Measurements from ENCODE around the gene APIP. TPM values are rescaled to one million over a fixed set of nuclear protein-coding genes. Genes with fewer than 3 reads are reported as not detected.
A peak's percentile ranks its signal among the peaks of the same experiment; 100 is the strongest.

APIP gene
- total RNA-seq, 2 donors from 2014 or later = 19.8 to 30.4 TPM

DNA sequence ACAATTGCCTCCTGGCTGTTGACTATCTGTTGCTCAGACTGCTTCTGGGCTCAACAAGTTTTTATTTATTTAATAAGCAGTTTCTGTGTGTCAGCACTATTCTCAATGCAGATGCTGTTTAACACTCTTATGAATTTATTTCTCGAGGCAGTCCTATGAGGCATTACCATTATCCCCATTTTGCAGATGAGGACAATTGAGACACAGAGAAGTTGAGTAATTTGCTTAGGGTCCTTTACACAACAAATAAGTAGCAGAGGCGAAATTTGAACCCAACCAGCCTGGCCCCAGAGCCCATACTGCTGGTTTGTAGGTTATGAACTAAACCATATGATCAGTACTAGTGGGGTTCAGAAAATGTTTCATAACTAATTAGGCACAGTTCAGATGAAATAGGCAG, 58.7 kb downstream of the APIP start:
- intact Hi-C loops (cut with DNase I) = no loop called here
- DNase-seq (no peak), ATAC-seq (no peak)

DNA sequence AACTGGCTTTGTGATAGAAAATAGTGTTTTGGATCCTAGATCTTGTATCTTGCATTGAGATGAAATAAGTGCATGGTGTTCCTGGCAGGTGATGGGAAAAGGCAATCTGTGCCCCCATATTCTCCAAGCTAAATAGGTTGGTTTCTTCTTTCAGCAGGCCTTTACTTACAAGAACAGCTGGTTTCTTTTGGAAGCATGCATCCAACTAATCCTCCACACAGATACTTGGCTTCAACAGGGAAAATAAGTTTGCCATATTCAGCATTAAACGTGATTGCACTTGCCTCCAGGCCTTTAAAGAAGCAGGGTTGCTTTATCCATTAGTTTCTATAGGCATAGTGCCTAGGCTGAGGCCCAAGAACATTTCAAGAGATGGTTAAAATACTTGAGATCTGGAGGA, 59.9 kb downstream of the APIP start:
- intact Hi-C loops (cut with DNase I) = no loop called here
- DNase-seq (no peak), ATAC-seq (no peak)

DNA sequence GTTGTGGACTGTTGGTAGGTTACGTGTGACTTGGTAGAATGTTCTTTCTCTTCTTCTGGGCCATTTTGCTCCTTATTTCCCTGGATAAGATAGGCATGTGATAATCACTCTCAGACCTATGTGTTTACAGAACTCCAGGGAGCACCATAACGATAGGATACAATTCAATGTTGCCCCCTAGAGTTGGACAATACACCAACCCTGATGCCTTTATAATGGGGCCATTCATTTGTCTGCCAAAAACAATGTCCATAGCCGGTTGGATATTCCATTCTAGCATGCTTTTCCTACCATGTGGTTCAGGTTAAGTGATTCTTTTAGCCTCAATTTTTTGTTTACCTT, 60.5 kb downstream of the APIP start:
- DNase-seq (no peak), ATAC-seq (no peak)
- intact Hi-C loops (cut with DNase I) = no loop called here

DNA sequence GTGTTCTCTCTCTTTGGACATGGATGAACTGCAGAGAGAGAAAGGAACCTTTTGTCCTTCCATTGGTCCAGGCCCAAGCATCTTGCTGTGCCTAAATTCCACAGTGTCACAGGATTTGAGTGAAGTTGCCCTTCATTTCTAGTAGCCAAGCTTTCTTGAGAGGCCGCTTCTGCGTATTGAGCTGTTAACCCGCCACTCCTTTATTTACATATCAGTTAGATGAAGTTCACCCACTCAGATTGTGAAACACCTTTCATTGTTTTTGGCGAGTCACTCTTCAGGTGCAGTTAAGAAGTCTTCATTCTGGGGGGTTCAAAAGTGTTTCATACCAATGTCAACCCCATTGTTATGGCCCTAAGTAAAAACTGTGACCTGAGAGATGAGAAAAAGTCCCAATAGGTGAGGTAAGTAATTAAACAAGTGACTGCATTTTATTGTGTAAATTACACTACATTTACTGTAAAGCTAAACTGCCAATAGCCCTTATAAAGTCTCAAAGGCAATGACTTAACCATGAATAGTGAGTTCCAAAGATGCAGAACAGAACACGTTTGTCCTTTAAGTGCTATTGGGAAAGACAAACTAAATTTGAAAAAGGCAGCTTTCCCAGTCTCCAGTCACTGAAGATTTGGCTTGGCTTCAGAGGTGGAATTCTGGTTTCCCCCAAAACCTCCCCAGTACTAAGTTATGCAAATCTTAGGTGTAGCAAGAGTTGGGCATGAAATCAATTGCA, 61.0 kb downstream of the APIP start:
- DNase-seq = no peak
- ATAC-seq = no peak
- intact Hi-C loops (cut with DNase I) = no loop called here

DNA sequence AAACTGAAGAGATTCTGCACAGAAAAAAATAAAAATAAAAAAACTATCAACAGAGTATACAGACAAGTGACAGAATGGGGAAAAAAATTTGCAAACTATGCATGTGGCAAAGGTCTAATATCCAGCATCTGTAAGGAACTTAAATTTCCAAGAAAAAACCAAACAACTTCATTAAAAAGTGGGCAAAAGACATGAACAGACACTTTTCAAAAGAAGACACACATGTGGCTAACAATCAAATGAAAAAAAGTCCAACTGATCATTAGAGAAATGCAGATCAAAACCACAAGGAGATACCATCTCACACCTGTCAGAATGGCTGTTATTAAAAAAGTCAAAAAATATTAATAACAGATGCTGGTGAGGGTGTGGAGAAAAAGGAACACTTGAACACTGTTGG, 64.3 kb downstream of the APIP start:
- ATAC-seq (no peak), DNase-seq (no peak)
- intact Hi-C loops (cut with DNase I) = no loop called here

DNA sequence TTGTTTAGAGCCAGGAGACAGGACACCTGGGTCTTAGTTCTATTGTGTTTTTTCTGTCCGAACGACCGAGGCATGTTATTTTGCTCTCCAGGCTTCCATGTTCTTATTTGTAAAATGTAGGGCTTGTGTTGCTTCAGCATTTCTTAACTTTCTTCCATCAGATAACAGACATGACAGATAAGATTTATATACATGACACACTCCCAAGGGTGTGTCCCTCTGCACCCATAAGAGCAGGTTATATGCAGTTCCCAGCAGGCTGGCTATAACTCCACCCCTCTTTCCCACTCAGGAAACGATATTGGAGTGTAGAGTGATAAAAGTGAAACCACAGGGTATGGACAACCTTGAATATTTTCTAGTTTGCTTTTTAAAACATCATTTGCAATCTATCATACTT, 65.8 kb downstream of the APIP start:
- no peak for ATAC-seq
- DNase-seq = no peak
- intact Hi-C loops (cut with DNase I) = no loop called here

DNA sequence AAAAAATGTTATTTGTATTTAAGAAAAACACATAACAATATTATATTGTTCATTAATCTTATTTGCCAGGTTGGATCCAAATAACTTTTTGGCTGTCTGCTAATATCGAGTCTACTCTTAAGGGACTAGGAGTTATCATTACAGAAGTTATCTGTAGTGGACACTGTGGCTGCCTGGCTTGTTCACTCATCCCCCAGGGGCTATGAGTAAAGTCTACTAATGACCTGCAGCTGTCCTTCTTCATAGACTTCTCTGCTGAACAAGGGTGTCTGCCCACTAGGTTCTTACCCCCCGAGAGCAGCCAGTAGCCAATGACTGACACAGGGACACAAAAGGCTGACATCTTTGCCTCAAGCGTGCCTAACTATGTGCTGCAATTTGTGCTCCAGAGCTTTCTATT, 69.7 kb downstream of the APIP start:
- no peak for ATAC-seq
- no peak for DNase-seq
- intact Hi-C loops (cut with DNase I) = no loop called here

DNA sequence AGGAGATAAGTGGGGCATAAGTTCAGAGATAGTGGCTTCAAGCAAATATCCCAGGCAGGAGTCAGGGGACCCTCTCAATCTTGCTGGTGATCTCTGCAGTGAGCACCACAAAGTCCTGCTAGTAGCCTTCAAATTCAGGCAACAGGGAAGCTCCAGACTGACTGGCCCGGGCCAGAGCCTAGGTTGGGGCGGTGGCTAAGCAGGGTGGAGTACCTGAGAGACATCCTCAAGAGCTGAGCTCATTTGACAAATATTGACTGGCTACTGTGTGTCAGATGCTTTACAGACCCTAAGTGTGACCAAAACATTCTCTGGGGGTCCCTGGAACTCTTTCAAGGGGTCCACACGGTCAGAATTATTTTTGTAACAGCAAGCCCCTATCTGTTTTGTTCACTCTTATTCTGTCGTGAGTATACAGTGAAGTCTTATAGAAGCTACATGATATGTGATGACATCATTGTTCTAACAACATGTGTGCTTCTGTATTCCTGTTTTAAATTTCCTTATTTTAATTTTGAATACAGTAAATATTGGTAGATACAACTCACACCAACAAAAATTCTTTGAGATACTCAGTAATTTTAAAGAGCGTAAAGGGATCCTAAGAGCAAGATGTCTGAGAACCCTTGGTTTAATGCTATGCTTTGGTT, 71.6 kb downstream of the APIP start:
- intact Hi-C loops (cut with DNase I) = no loop called here
- DNase-seq = no peak
- ATAC-seq = no peak

DNA sequence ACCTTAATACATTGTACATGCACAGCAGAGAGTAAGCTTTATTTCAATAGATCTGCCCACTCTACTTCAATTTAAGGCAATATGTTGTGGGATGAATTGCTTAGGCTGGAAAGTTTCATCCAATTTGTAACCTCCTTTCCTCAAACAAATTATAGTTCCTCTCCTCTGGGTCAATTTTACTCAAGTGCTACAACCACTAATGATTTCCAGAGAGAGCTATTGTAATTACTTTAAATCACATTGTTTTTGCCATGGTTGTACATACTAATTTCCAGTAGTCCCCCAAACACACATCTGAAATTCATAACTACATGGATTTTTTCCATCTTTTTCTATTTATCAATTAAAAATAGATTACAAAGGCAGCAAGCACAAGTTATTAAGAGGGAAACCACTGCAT, 72.9 kb downstream of the APIP start:
- no peak for DNase-seq
- intact Hi-C loops (cut with DNase I) = no loop called here
- no peak for ATAC-seq

DNA sequence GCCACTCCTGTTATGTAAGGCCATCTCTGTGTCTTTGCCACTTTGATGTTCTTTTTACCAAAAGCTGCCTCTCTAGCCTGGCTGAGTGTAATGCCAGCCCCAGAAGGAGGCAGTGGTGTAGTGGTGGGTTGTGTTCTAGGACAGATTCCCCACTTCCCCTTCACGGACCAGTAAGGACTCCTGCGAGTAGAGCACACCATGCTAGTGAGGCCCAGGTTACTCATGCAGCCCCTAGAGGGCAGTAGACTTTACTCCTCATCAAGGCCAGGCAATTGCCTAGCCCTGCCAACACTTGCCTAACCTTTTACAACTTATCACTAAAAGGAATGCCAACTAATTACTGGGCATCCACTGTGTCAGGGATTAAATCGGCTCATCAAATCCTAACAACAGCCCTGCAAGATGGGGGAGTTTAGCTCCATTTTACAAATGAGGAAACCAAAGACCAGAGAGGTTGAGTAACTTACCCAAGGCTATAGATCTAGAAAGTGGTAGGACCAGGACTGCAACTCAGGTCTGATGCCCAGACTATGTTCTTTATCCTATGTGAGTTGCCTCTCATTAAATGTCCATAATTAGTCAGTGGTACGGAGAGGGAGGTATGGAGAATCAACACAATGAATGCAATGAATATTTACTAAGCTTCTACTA, 75.3 kb downstream of the APIP start:
- no peak for DNase-seq
- ATAC-seq = peak; percentile 42 to 44
- intact Hi-C loops (cut with DNase I) = no loop called here

DNA sequence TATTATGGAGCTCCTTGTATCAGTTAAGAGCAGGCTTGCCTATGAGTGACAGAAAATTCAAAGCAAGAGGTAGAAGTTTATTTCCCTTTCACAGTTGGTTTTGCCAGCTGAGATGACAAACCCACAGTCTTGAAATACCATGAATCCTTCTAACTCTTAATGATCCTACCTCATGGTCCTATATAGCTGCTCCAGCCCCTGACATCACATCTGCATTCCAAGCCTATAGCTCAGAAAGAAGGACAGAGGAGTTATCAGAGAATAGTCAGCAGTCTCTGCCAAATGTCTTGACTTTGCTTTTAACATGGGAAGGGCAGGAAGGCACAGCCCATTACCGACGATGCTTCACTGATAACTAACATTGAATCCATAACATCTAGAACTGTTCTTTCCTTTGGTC, 76.2 kb downstream of the APIP start:
- intact Hi-C loops (cut with DNase I) = no loop called here
- no peak for ATAC-seq
- DNase-seq = no peak

DNA sequence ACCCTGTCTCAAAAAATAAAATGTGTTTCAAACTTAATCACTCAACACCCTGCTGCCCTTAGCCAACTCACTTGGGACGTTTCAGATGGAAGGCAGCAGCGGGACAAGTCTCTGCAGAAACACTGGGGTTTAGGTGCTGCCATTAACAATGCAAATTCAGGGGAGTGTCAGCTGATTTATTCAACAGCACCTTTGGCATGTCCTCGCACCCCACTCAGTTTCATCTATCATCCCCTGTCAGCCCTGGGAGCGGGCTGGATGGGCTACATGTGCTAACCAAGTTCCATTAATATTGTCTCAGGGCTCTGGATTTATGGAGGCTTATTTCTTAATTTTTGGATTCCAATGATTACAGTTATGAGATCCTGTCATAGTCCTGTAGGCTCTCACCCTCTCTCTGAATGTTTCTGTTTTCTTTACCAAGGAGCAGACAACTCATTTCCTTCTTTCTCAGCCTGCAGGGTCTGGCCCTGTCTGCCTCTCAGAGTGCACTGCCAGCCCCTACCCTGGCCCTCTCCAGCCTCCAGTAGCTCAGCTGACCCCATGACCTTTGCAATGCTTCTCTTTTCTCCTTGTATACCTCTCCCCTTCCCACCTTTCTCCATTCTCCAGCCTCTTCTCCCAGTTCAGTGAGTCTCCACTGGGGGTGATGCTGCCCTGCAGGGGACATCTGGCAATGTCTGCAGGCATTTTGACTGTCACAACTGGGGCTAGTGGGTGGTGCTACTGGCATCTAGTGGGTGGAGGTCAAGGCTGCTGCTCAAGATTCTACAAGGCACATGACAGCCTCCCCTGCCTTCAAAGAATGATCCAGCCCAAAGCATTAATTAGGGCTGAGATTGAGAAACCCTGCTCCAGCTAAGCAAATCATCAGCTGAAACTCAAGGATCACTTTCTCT, 79.0 kb downstream of the APIP start:
- DNase-seq (no peak), ATAC-seq (no peak)
- intact Hi-C loops (cut with DNase I) = no loop called here

DNA sequence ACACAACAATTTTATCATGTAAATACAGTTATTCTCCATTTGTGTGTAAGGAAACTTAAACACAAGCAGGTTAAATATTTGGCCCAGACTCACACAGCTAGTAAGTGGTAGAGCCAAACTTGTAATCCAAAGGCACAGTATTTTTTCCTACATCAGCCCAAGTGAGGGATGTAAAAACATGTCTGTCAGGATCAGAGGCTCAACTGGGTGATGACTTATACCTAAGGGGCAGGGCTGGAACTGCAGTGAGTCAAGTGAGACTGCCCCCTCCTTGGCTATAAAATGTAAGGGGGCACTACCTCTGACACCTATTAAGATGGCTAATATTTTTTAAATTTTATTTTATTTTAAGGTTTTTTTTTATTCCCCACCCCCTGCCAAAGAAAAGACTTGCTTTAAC, 82.6 kb downstream of the APIP start:
- no peak for ATAC-seq
- intact Hi-C loops (cut with DNase I) = no loop called here
- DNase-seq = no peak

Small RNA genes within 50 kb of the gene (microRNA-seq; reads per million reads assigned to microRNA genes)
- 4.9 to 6.9 reads per million in 2 donors for gene MIR1343

Other genes with a start within 250 kb of the APIP start
- gene PDHX, start 239 bp upstream of the APIP start, total RNA-seq = 100 to 1,000 TPM in 1 of 2 donors, 10 to 100 TPM in 1; 92.1 to 115 TPM
- gene CD44, start 222.8 kb upstream of the APIP start, total RNA-seq = 10 to 100 TPM; 63.6 to 71.2 TPM